Right lobe of liver (tissue), 4 donors: ENCODE data around the gene PGM2L1.

Experiments used
- POLR2A ChIP-seq: fragments of 450-650 bp; IDR thresholded peaks from one replicate; pipeline ENCODE4 v1.6.1; 2017; ENCODE audit warnings: antibody characterized with exemption, mild to moderate bottlenecking
- TF ChIP-seq, protein P1 (sequence below), 4 donors: fragments of 200-600 bp in 3 of 4; fragments of 450-650 bp in 1 of 4; IDR thresholded peaks; one replicate each; pipeline versions ENCODE4 v1.5.1 to v1.8.0; 2016 to 2022; ENCODE audit warnings: antibody characterized with exemption in 4 of 4, mild to moderate bottlenecking in 2 of 4
- donor health status: DM: no; HTN: no; CAD: no.
- donor health status: DM: no; HTN: no; CAD: no.
- donor health status: DM: no; HTN: yes; CAD: no.

- TF ChIP-seq, protein P1, sequence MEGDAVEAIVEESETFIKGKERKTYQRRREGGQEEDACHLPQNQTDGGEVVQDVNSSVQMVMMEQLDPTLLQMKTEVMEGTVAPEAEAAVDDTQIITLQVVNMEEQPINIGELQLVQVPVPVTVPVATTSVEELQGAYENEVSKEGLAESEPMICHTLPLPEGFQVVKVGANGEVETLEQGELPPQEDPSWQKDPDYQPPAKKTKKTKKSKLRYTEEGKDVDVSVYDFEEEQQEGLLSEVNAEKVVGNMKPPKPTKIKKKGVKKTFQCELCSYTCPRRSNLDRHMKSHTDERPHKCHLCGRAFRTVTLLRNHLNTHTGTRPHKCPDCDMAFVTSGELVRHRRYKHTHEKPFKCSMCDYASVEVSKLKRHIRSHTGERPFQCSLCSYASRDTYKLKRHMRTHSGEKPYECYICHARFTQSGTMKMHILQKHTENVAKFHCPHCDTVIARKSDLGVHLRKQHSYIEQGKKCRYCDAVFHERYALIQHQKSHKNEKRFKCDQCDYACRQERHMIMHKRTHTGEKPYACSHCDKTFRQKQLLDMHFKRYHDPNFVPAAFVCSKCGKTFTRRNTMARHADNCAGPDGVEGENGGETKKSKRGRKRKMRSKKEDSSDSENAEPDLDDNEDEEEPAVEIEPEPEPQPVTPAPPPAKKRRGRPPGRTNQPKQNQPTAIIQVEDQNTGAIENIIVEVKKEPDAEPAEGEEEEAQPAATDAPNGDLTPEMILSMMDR (IDR thresholded peaks at IDR 0.05): no peak
- no peak for TF ChIP-seq POLR2A
Observed at GRCh38 chr11:74417860-74418508, 19.8 kb upstream of the PGM2L1 start.
